DOHH2 (cell line): ENCODE results near the gene LYVE1.

Experiments
- H3F3A ChIP-seq: fragments of 200-600 bp; sonication (generic), shearing (Covaris generic); 2 replicates; pipeline ENCODE4 v1.6.0; 2016; ENCODE audit warnings: antibody characterized with exemption, mild to moderate bottlenecking; ENCODE audit not compliant: control insufficient read depth, insufficient read depth
- H3K27ac ChIP-seq: fragments of 200-600 bp; sonication (generic); 2 replicates; pipeline ENCODE4 v1.5.1; 2014; ENCODE audit warnings: low read depth, mild to moderate bottlenecking, low read length, moderate library complexity
- H3K27me3 ChIP-seq: fragments of 200-600 bp; sonication (generic); 2 replicates; pipeline ENCODE4 v1.6.1; 2014; ENCODE audit warnings: mild to moderate bottlenecking, low read length, mixed read lengths; ENCODE audit not compliant: control insufficient read depth
- H3K36me3 ChIP-seq: fragments of 200-600 bp; sonication (generic); 2 replicates; pipeline ENCODE4 v1.6.1; 2014; ENCODE audit warnings: mild to moderate bottlenecking, low read length, moderate library complexity, mixed read lengths; ENCODE audit not compliant: control insufficient read depth
- H3K4me1 ChIP-seq: fragments of 200-600 bp; sonication (generic); 2 replicates; pipeline ENCODE4 v1.6.1; 2014; ENCODE audit warnings: mild to moderate bottlenecking, low read length, mixed read lengths; ENCODE audit not compliant: control insufficient read depth
- H3K4me2 ChIP-seq: fragments of 200-600 bp; sonication (generic); 2 replicates; pipeline ENCODE4 v1.6.0; 2014; ENCODE audit warnings: mild to moderate bottlenecking, low read length, moderate library complexity
- H3K4me3 ChIP-seq: fragments of 200-600 bp; sonication (generic); 2 replicates; pipeline ENCODE4 v1.5.1; 2014; ENCODE audit warnings: mild to moderate bottlenecking, low read length, mixed read lengths
- H3K79me2 ChIP-seq: fragments of 200-600 bp; sonication (generic); 2 replicates; pipeline ENCODE4 v1.6.1; 2014; ENCODE audit warnings: mild to moderate bottlenecking, low read length, mixed read lengths; ENCODE audit not compliant: control insufficient read depth
- H3K9me2 ChIP-seq: fragments of 200-600 bp; sonication (generic); replicated peaks from 2 replicates; pipeline ENCODE4 v1.6.1; 2014; ENCODE audit warnings: mild to moderate bottlenecking, low read length, mixed read lengths; ENCODE audit not compliant: control insufficient read depth
- H3K9me3 ChIP-seq: fragments of 200-600 bp; sonication (generic); 2 replicates; pipeline ENCODE4 v1.6.1; 2014; ENCODE audit warnings: antibody characterized with exemption, low read length, mixed read lengths; ENCODE audit not compliant: control insufficient read depth, insufficient read depth
- H4K20me1 ChIP-seq: fragments of 200-600 bp; sonication (generic); 2 replicates; pipeline ENCODE4 v1.6.0; 2014; ENCODE audit warnings: low read depth, mild to moderate bottlenecking, antibody characterized with exemption, low read length, moderate library complexity; ENCODE audit not compliant: control insufficient read depth, insufficient read depth
- CTCF ChIP-seq: fragments of 200-600 bp; sonication (generic); IDR thresholded peaks from one replicate; pipeline ENCODE4 v1.5.1; 2014; ENCODE audit warnings: antibody characterized with exemption, mild to moderate bottlenecking, low read depth, low read length; ENCODE audit not compliant: poor library complexity, severe bottlenecking
- EZH2phosphoT487 ChIP-seq: fragments of 200-600 bp; sonication (generic); IDR thresholded peaks from 2 replicates; pipeline ENCODE4 v1.6.1; 2017; ENCODE audit warnings: borderline replicate concordance, mild to moderate bottlenecking, antibody characterized with exemption, low read length, moderate library complexity, mixed read lengths

LYVE1 gene

DNA sequence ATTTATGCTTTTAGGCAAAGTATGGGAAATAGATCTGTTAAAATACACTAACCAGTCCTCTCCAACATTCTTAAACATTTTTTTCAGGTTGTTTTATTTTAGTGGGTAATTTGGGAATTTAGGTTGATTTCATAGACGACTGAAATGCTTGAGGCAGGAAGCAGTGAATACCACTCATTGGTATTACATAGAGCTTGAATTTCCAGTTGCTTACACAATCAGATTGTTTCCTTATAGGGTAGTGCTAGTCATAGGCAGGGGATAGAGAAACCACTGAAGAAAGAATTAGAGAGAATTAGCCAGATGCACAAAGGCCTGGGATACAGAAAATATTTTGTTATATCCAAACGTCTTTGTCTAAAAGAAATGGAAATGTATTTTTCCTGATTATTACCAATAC, 23.9 kb upstream of the LYVE1 start:
- peaks cover 10% of the 10 kb centered on the region; the same call in 1 of the 2 replicates for H3K27me3 ChIP-seq
- no peaks in the 10 kb centered on the region for H4K20me1 ChIP-seq
- no peak overlapping the region for H3K4me3 ChIP-seq
- no peak for TF ChIP-seq CTCF
- no peak for TF ChIP-seq EZH2phosphoT487
- H3K4me2 ChIP-seq: no peak overlapping the region
- no peaks in the 10 kb centered on the region for H3K79me2 ChIP-seq
- H3K27ac ChIP-seq: no peak overlapping the region
- no peaks in the 10 kb centered on the region for H3F3A ChIP-seq
- H3K36me3 ChIP-seq: no peaks in the 10 kb centered on the region
- no peaks in the 10 kb centered on the region for H3K9me2 ChIP-seq
- no peaks in the 10 kb centered on the region for H3K4me1 ChIP-seq
- no peaks in the 10 kb centered on the region for H3K9me3 ChIP-seq

GRCh38 chr11:10591741-10592140, 23.3 kb upstream of the LYVE1 start:
- Histone ChIP-seq H3K36me3 (no peaks in the 10 kb centered on the region), H3K4me2 (no peak overlapping the region)
- TF ChIP-seq CTCF: no peak
- no peak for TF ChIP-seq EZH2phosphoT487

DNA sequence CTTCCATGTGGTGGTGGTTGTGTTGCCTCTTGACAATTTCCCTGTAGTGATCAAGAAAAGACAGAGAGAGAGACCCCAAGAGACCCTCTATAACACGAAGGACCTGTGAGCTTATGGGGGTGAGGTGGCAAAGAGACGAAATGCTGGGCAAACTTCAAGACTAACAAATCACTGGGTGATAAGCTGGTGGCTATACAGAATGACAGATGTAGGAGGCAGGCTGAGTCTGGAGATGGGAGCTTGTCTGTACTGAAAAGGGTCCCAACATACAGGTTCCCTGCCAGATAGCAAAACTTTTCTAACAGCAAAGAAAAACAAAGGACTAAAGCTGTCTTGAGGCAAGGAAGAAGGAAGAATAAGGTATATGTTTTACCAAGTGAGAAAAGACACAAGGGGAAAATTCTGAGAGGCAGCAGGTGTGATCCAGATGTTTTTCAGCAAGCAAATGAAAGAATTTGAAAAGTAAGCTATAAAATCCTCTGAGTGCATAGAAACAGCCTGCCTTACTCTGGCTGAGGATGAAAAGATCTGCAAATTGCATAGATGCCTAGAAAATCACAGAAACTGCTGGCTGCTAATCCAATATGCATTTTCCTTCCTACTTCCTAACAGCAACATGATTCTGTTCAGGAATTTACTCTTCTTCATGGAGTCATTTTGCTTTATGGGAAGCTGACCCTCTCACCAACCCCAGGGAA, 21.9 kb upstream of the LYVE1 start:
- H3K36me3 ChIP-seq: no peaks in the 10 kb centered on the region

More at GRCh38 chr11:10591741-10592140, 23.3 kb upstream of the LYVE1 start:
- Histone ChIP-seq H3K27ac (no peak overlapping the region), H3K9me3 (no peaks in the 10 kb centered on the region), H3K79me2 (no peaks in the 10 kb centered on the region), H3F3A (no peaks in the 10 kb centered on the region), H3K9me2 (no peaks in the 10 kb centered on the region), H3K27me3 (peaks cover 10% of the 10 kb centered on the region; the same call in 1 of the 2 replicates), H3K4me3 (no peak overlapping the region), H4K20me1 (no peaks in the 10 kb centered on the region), H3K4me1 (no peaks in the 10 kb centered on the region)

More for the DNA sequence above, 21.9 kb upstream of the LYVE1 start:
- Histone ChIP-seq H3K79me2 (no peaks in the 10 kb centered on the region), H3K9me2 (no peaks in the 10 kb centered on the region), H3K4me3 (no peak overlapping the region), H3F3A (no peaks in the 10 kb centered on the region), H3K27me3 (peaks cover 12% of the 10 kb centered on the region; the same call in 1 of the 2 replicates), H3K4me1 (no peaks in the 10 kb centered on the region), H3K9me3 (no peaks in the 10 kb centered on the region), H3K27ac (no peak overlapping the region), H3K4me2 (no peak overlapping the region), H4K20me1 (no peaks in the 10 kb centered on the region)
- TF ChIP-seq CTCF: no peak
